Osteocyte (in vitro differentiated cells): ENCODE data around the gene SCN1B. TPM values are rescaled to one million over a fixed set of nuclear protein-coding genes. Genes with fewer than 3 reads are reported as not detected.

Experiments used
- DNase-seq: peaks from one replicate; pipeline ENCODE4 v3.0.0; 2021; ENCODE audit warnings: mixed read lengths; ENCODE audit not compliant: unreplicated experiment; ENCODE audit errors: extremely low spot score
- H3K27ac Mint-ChIP-seq: one replicate; pipeline ENCODE4 v1.8.0; 2021; ENCODE audit warnings: mild to moderate bottlenecking, mixed read lengths; ENCODE audit not compliant: unreplicated experiment
- H3K27me3 Mint-ChIP-seq: one replicate; pipeline ENCODE4 v1.8.0; 2021; ENCODE audit warnings: mixed read lengths; ENCODE audit not compliant: unreplicated experiment
- H3K36me3 Mint-ChIP-seq: one replicate; pipeline ENCODE4 v1.8.0; 2021; ENCODE audit warnings: mixed read lengths; ENCODE audit not compliant: unreplicated experiment
- H3K4me1 Mint-ChIP-seq: one replicate; pipeline ENCODE4 v1.8.0; 2021; ENCODE audit warnings: mixed read lengths; ENCODE audit not compliant: unreplicated experiment
- H3K4me3 Mint-ChIP-seq: one replicate; pipeline ENCODE4 v1.8.0; 2021; ENCODE audit warnings: mild to moderate bottlenecking, moderate library complexity, mixed read lengths; ENCODE audit not compliant: unreplicated experiment
- H3K9me3 Mint-ChIP-seq: one replicate; pipeline ENCODE4 v1.8.0; 2021; ENCODE audit warnings: mixed read lengths; ENCODE audit not compliant: unreplicated experiment
- CTCF ChIP-seq: fragments of 200-600 bp; sonication (generic); IDR thresholded peaks from 2 replicates; pipeline ENCODE4 v1.5.0; 2021; ENCODE audit warnings: antibody characterized with exemption, mild to moderate bottlenecking, moderate library complexity
- total RNA-seq: library from RNA; stranded (reverse); gene quantifications from 2 replicates; pipeline ENCODE4 v1.2.1, GENCODE V29; 2021

SCN1B gene
- total RNA-seq, 1 donor from 2014 or later = 7.3 TPM

- TF ChIP-seq CTCF = no peak
- no peak for DNase-seq
- Mint-ChIP-seq H3K4me1 (peaks cover 9% of the 10 kb centered on the region), H3K4me3 (no peak overlapping the region), H3K27ac (no peak overlapping the region), H3K27me3 (no peaks in the 10 kb centered on the region), H3K9me3 (no peaks in the 10 kb centered on the region), H3K36me3 (no peaks in the 10 kb centered on the region)
Measured at GRCh38 chr19:35040826-35041547, 10.7 kb downstream of the SCN1B start.

DNA sequence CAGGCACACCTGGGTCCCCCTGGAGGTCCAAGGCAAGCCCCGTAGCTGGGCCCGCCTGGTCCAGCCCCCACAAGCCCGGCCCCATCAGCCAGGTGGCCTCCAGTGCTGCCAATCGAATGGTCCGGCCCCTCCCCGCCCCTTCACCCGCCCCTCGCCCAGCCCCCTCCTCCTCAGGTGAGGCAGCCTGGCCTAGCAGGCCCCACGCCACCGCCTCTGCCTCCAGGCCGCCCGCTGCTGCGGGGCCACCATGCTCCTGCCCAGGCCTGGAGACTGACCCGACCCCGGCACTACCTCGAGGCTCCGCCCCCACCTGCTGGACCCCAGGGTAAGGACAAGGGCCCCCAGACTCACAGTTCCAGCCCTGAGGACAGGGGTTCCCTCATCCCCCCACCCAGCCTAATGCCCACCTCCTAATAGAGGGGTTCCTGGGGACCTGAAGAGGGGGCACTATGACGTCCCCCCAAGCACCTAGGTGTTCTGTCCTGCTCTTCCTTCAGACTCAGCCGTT is 11.3 kb downstream of the SCN1B start, which contains the start of gene HPN:
Gene HPN (plus strand): TSS at position 174 of the 508 bp plus-strand sequence. CDS start 786 bp downstream, outside the sequence.
- no peak for TF ChIP-seq CTCF

DNA sequence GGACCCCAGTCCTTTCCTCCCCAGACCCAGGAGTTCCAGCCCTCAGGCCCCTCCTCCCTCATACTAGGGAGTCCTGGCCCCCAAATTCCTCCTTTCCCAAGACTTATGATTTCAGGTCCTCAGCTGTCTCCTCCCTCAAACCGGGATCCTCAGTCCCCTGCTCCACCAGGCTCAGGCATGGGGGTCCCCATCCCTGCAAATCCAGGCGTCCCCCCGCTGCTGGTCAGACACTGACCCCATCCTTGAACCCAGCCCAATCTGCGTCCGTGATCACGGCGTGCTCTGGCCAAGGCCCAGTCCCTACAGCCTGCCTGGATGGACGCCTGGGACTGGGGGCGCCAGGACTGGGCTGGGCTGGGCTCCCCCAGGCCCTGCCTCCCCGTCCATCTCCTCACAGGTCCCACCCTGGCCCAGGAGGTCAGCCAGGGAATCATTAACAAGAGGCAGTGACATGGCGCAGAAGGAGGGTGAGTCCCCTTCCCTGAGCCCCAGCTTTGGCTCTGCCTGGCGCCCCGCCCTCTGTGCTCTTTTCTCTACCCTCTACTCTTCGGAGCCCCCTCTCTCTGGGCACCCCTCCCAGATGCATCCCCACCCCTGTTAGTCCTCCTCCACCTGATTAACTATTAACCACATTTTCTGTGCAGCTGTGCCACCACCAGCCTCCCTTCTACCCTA is 11.9 kb downstream of the SCN1B start:
- H3K36me3 Mint-ChIP-seq = no peaks in the 10 kb centered on the region
- no peaks in the 10 kb centered on the region for H3K9me3 Mint-ChIP-seq
- no peak for DNase-seq
- H3K27ac Mint-ChIP-seq = no peak overlapping the region
- no peak for TF ChIP-seq CTCF
- H3K4me3 Mint-ChIP-seq = no peak overlapping the region
- H3K4me1 Mint-ChIP-seq = peaks cover 9% of the 10 kb centered on the region
- H3K27me3 Mint-ChIP-seq = no peaks in the 10 kb centered on the region

More for the DNA sequence above, 11.3 kb downstream of the SCN1B start, which contains the start of gene HPN:
- Mint-ChIP-seq H3K27me3 (no peaks in the 10 kb centered on the region), H3K9me3 (no peaks in the 10 kb centered on the region), H3K4me1 (peaks cover 9% of the 10 kb centered on the region), H3K4me3 (no peak within 1 kb of the TSS), H3K27ac (no peak within 1 kb of the TSS), H3K36me3 (no peaks in the 10 kb centered on the region)
- DNase-seq = no peak

- Mint-ChIP-seq H3K4me3 (no peak overlapping the region), H3K36me3 (no peaks in the 10 kb centered on the region), H3K27ac (no peak overlapping the region), H3K27me3 (no peaks in the 10 kb centered on the region), H3K4me1 (peaks cover 4% of the 10 kb centered on the region), H3K9me3 (no peaks in the 10 kb centered on the region)
- no peak for DNase-seq
- no peak for TF ChIP-seq CTCF
Measured at GRCh38 chr19:35042954-35043604, 12.8 kb downstream of the SCN1B start.
